ENCODE measurements around the gene ADGRV1. TPM values are rescaled to one million over a fixed set of nuclear protein-coding genes. Genes with fewer than 3 reads are reported as not detected.

The ADGRV1 gene
- total RNA-seq, 1 experiment from 2014 or later = 64.8 TPM

DNA sequence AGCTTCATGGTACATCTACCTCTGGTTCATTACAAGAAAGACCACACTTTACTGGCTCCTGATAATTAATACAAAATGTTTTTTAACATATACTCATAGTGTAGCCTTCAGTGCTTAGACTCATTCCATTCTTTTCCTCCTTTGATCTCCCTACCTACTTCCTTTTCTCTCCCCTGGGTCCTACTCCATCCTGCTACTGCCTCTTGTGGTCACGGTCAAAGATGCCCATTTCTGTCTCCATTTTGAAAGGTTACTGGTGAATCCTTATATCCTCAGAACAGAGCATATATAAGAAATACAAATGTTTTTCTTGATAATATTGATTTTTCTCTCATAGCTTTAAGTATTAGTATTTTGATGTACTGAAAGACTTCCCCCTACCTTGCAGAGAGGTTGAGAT lies 448.7 kb downstream of the ADGRV1 start:
- Histone ChIP-seq H2AK5ac (ENCODE audit: insufficient read length, low read length) (no peak overlapping the region), H3K9me3 (ENCODE audit: control insufficient read depth, low read depth, low read length) (no peaks in the 10 kb centered on the region), H3K56ac (ENCODE audit: insufficient read length, low read depth, low read length) (no peak overlapping the region), H3K79me2 (ENCODE audit: insufficient read depth, low read length) (no peaks in the 10 kb centered on the region), H2BK15ac (ENCODE audit: low read depth, low read length) (no peak overlapping the region), H3K27ac (ENCODE audit: insufficient read length, low read depth, low read length) (no peak overlapping the region), H3K9ac (ENCODE audit: extremely low read depth, insufficient read length, low read length) (no peak overlapping the region), H4K5ac (ENCODE audit: insufficient read length, low read depth, low read length) (no peak overlapping the region), H2BK120ac (ENCODE audit: low read depth, low read length, poor library complexity, severe bottlenecking) (no peak overlapping the region), H3K4ac (ENCODE audit: low read depth, low read length) (no peak overlapping the region), H3K79me1 (ENCODE audit: insufficient read depth, low read depth, low read length, poor library complexity, severe bottlenecking) (no peaks in the 10 kb centered on the region), H4K20me1 (ENCODE audit: control insufficient read depth, insufficient read depth, insufficient read length) (no peaks in the 10 kb centered on the region), H3K27me3 (ENCODE audit: insufficient read depth, low read length) (no peaks in the 10 kb centered on the region), H3T11ph (ENCODE audit: low read length) (no peak overlapping the region), H3K14ac (ENCODE audit: insufficient read depth, low read length) (no peak overlapping the region), H2BK5ac (ENCODE audit: insufficient read length, low read length) (no peak overlapping the region), H4K91ac (ENCODE audit: insufficient read length, low read depth, low read length) (no peak overlapping the region), H3K18ac (ENCODE audit: insufficient read length, low read depth, low read length) (no peak overlapping the region), H3K23ac (ENCODE audit: insufficient read length, low read depth, low read length) (no peak overlapping the region), H3K23me2 (ENCODE audit: insufficient read length, low read depth, low read length, poor library complexity, severe bottlenecking) (no peaks in the 10 kb centered on the region), H2BK20ac (ENCODE audit: low read depth, low read length, poor library complexity, severe bottlenecking) (no peak overlapping the region), H2AFZ (ENCODE audit: low read length) (no peak overlapping the region), H3K4me2 (ENCODE audit: insufficient read depth, insufficient read length, low read length) (no peak overlapping the region), H2BK12ac (ENCODE audit: insufficient read length, low read depth, low read length) (no peak overlapping the region), H3K4me1 (ENCODE audit: insufficient read depth, low read length) (no peaks in the 10 kb centered on the region), H4K8ac (replicated peaks; ENCODE audit: insufficient read length, low read depth, low read length) (no peak overlapping the region)
- H3K9me3 Mint-ChIP-seq = no peaks in the 10 kb centered on the region
- WGBS (ENCODE audit: extremely low coverage, insufficient read length, low lambda C conversion rate) = no CpG with 5 or more reads among the region's 1 CpG
- H3K27me3 Mint-ChIP-seq (ENCODE audit: low read depth) = no peaks in the 10 kb centered on the region
- H3K4me1 Mint-ChIP-seq = no peaks in the 10 kb centered on the region
- DNase-seq = no peak
- peaks cover 0 to 4% (median 0%) of the 10 kb centered on the region in 3 experiments; a peak in 1 of 7 replicates for H3K36me3 Mint-ChIP-seq (ENCODE audit: insufficient read depth in 1 of 3, low read depth in 3 of 3)
- no peak overlapping the region for H3K27ac Mint-ChIP-seq
- TF ChIP-seq, protein P1, sequence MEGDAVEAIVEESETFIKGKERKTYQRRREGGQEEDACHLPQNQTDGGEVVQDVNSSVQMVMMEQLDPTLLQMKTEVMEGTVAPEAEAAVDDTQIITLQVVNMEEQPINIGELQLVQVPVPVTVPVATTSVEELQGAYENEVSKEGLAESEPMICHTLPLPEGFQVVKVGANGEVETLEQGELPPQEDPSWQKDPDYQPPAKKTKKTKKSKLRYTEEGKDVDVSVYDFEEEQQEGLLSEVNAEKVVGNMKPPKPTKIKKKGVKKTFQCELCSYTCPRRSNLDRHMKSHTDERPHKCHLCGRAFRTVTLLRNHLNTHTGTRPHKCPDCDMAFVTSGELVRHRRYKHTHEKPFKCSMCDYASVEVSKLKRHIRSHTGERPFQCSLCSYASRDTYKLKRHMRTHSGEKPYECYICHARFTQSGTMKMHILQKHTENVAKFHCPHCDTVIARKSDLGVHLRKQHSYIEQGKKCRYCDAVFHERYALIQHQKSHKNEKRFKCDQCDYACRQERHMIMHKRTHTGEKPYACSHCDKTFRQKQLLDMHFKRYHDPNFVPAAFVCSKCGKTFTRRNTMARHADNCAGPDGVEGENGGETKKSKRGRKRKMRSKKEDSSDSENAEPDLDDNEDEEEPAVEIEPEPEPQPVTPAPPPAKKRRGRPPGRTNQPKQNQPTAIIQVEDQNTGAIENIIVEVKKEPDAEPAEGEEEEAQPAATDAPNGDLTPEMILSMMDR (conservative IDR thresholded peaks at IDR 0.05) = peak; percentile 53
- no peak overlapping the region for H3K4me3 Mint-ChIP-seq

Data from H9 (cell line).